Vagina (tissue), 2 donors: ENCODE data around the gene IRF2BPL.

ENCODE experiments used
- POLR2AphosphoS5 ChIP-seq, 2 donors: sonication (generic); formaldehyde crosslinking; IDR thresholded peaks; one replicate each; pipeline ENCODE4 v1.9.0; 2017; ENCODE audit warnings: antibody characterized with exemption in 2 of 2, mild to moderate bottlenecking in 2 of 2, low read depth in 1 of 2; ENCODE audit not compliant: insufficient read depth in 1 of 2
- TF ChIP-seq, protein P1 (sequence below), 3 experiments: fragments of 450-650 bp in 2 of 3; fragments of 200-600 bp in 1 of 3; sonication (generic) in 1 of 3; IDR thresholded peaks; one replicate each; pipeline ENCODE4 v1.5.1; 2017 to 2019; ENCODE audit warnings: antibody characterized with exemption in 3 of 3, mild to moderate bottlenecking in 2 of 3, moderate library complexity in 2 of 3

GRCh38 chr14:77037938-77038568 is 9.5 kb upstream of the IRF2BPL start:
- peak in 1 of 2 donors; percentile 32 for TF ChIP-seq POLR2AphosphoS5 (IDR thresholded peaks at IDR 0.05; ENCODE audit: insufficient read depth in 1 of 2, low read depth in 1 of 2)
- TF ChIP-seq, protein P1, sequence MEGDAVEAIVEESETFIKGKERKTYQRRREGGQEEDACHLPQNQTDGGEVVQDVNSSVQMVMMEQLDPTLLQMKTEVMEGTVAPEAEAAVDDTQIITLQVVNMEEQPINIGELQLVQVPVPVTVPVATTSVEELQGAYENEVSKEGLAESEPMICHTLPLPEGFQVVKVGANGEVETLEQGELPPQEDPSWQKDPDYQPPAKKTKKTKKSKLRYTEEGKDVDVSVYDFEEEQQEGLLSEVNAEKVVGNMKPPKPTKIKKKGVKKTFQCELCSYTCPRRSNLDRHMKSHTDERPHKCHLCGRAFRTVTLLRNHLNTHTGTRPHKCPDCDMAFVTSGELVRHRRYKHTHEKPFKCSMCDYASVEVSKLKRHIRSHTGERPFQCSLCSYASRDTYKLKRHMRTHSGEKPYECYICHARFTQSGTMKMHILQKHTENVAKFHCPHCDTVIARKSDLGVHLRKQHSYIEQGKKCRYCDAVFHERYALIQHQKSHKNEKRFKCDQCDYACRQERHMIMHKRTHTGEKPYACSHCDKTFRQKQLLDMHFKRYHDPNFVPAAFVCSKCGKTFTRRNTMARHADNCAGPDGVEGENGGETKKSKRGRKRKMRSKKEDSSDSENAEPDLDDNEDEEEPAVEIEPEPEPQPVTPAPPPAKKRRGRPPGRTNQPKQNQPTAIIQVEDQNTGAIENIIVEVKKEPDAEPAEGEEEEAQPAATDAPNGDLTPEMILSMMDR (IDR thresholded peaks at IDR 0.05), result no peak
